Measurements from ENCODE around the gene GDPD2.

GRCh38 chrX:70455366-70456202 lies 32.5 kb downstream of the GDPD2 start:
- TF ChIP-seq CTCF (conservative IDR thresholded peaks at IDR 0.05 in 1 of 2, IDR thresholded peaks at IDR 0.05 in 1 of 2; ENCODE audit: extremely low read depth in 1 of 2, insufficient read depth in 1 of 2, low read depth in 1 of 2, low read length in 2 of 2) (no peak), EZH2 (IDR thresholded peaks at IDR 0.05; ENCODE audit: borderline replicate concordance, low read length) (no peak)

Measured in mammary epithelial cell (primary cell).